Naive B cell (primary cell): ENCODE data around the gene WDR46. TPM values are rescaled to one million over a fixed set of nuclear protein-coding genes. Genes with fewer than 3 reads are reported as not detected.
A peak's percentile ranks its signal among the peaks of the same experiment; 100 is the strongest.

ENCODE experiments used
- ATAC-seq, 2 donors: fragments of 150-1000 bp; cut with Tn5 transposase; 2 replicates each; pipeline ENCODE4 v1.10.0; 2021; ENCODE audit warnings: low read depth in 2 of 2, mild to moderate bottlenecking in 2 of 2, moderate library complexity in 2 of 2
- DNase-seq: peaks from one replicate; pipeline ENCODE4 v3.0.0; 2022
- H3K27ac Mint-ChIP-seq, 6 donors: one replicate each; pipeline ENCODE4 v1.8.0; 2020 to 2022; ENCODE audit warnings: mild to moderate bottlenecking in 6 of 6, mixed read lengths in 6 of 6, moderate library complexity in 5 of 6, inconsistent platforms in 2 of 6
- H3K27me3 Mint-ChIP-seq, 3 donors: one replicate each; pipeline ENCODE4 v1.8.0; 2021 to 2022; ENCODE audit warnings: mixed read lengths in 3 of 3, mild to moderate bottlenecking in 1 of 3
- H3K36me3 Mint-ChIP-seq, 2 donors: one replicate each; pipeline ENCODE4 v1.8.0; 2020 to 2022; ENCODE audit warnings: mixed read lengths in 2 of 2, inconsistent platforms in 1 of 2, mild to moderate bottlenecking in 1 of 2
- H3K4me1 Mint-ChIP-seq, 3 donors: one replicate each; pipeline ENCODE4 v1.8.0; 2020 to 2022; ENCODE audit warnings: mixed read lengths in 3 of 3, inconsistent platforms in 1 of 3, mild to moderate bottlenecking in 1 of 3, moderate library complexity in 1 of 3
- H3K4me3 Mint-ChIP-seq, 8 donors: one replicate each; pipeline ENCODE4 v1.8.0; 2020 to 2022; ENCODE audit warnings: mild to moderate bottlenecking in 8 of 8, mixed read lengths in 8 of 8, moderate library complexity in 8 of 8, inconsistent platforms in 2 of 8
- H3K9me3 Mint-ChIP-seq, 7 donors: one replicate each; pipeline ENCODE4 v1.8.0; 2020 to 2022; ENCODE audit warnings: mixed read lengths in 7 of 7, mild to moderate bottlenecking in 5 of 7, inconsistent platforms in 2 of 7, moderate library complexity in 1 of 7
- polyA plus RNA-seq, 6 donors: library from polyadenylated mRNA; unstranded; fragments of 300-500 nt; fragmentation: Illumina TruSeq; gene quantifications; one replicate each; pipeline ENCODE4 v1.2.3, GENCODE V29; 2021; ENCODE audit warnings: low read depth in 6 of 6

Gene WDR46
- polyA plus RNA-seq, 6 donors from 2014 or later: 50.5 to 78.0 (median 59.3) TPM

DNA sequence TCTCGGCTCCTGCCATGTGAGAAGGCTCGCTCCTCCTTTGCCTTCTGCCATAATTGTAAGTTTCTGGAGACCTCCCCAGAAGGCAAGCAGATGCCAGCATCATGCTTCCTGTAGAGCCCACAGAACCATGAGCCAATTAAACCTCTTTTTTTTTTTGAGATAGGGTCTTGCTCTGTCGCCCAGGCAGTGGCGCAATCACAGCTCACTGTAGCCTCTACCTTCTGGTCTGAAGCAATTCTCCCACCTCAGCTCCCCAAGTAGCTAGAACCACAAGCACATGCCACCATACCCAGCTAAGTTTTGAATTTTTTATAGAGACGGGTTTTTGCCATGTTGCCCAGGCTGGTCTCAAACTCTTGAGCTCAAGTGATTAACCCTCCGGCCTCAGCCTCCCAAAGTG is 52.2 kb downstream of the WDR46 start:
- peaks cover 37 to 65% (median 48%) of the 10 kb centered on the region in 3 donors for H3K27me3 Mint-ChIP-seq
- peak overlapping the region in 1 of 8 donors; percentile 15 for H3K4me3 Mint-ChIP-seq
- peaks cover 0 to 4% (median 0%) of the 10 kb centered on the region in 3 donors for H3K4me1 Mint-ChIP-seq
- H3K36me3 Mint-ChIP-seq: no peaks in the 10 kb centered on the region
- no peaks in the 10 kb centered on the region for H3K9me3 Mint-ChIP-seq
- ATAC-seq: no peak
- no peak overlapping the region for H3K27ac Mint-ChIP-seq
- no peak for DNase-seq

DNA sequence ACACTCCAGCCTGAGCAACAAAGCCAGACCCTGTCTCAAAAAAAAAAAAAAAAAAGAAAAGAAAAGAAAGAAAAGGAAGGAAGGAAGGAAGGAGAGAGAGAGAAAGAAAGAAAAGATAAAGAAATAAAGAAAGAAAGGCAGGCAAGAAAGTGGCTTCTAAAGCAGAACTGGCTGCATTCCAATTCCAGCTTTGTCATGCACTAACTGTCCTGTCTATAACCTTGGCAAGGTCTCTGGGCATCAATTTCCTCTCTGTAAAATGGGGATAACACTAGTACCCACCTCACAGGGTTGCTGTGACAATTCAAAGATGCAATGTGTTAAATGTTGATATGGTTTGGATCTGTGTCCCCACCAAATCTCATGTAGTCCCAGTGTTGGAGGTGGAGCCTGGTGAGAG is 52.7 kb downstream of the WDR46 start:
- Mint-ChIP-seq H3K36me3 (no peaks in the 10 kb centered on the region), H3K9me3 (no peaks in the 10 kb centered on the region), H3K27ac (peak overlapping the region in 1 of 6 donors; percentile 57), H3K4me1 (peaks cover 0 to 4% (median 0%) of the 10 kb centered on the region in 3 donors), H3K4me3 (no peak overlapping the region), H3K27me3 (peaks cover 34 to 66% (median 53%) of the 10 kb centered on the region in 3 donors)
- no peak for ATAC-seq
- DNase-seq: no peak

DNA sequence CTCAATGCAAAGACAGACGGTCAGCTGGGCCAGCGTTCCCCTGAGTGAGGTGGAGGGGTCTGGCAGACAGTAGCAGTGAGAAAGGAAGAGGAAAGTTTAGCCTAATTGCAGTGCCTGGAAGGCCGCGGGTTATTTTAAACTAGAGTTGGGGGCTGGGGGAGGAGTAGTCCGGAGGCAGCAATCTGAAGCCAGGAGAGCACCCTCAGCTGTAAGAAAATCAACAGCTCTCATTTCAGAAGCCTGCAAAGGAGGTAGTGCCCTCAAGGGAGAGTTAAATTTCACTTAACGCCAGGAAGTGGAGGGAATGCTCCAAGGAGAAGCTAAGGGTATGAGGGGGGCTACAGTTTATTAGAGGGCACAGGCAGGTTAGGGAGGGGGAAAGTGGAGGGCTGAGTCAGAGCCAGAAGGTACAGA is 53.8 kb downstream of the WDR46 start:
- H3K27me3 Mint-ChIP-seq: peaks cover 31 to 68% (median 50%) of the 10 kb centered on the region in 3 donors
- no peaks in the 10 kb centered on the region for H3K36me3 Mint-ChIP-seq
- DNase-seq: no peak
- H3K9me3 Mint-ChIP-seq: no peaks in the 10 kb centered on the region
- no peak overlapping the region for H3K27ac Mint-ChIP-seq
- no peaks in the 10 kb centered on the region for H3K4me1 Mint-ChIP-seq
- H3K4me3 Mint-ChIP-seq: no peak overlapping the region
- no peak for ATAC-seq

Other genes with a start within 250 kb of the WDR46 start
- 1,000 to 10,000 TPM; 2,534 to 3,526 (median 2,823) TPM for gene HLA-DPA1, start 215.6 kb downstream of the WDR46 start, polyA plus RNA-seq
- gene HLA-DPB1, start 213.2 kb downstream of the WDR46 start, polyA plus RNA-seq: 1,000 to 10,000 TPM; 1,951 to 3,267 (median 2,600) TPM
- under 1 TPM in 2 of 6 donors, not detected in 4; 0.09 to 0.30 TPM for gene COL11A2, start 96.8 kb downstream of the WDR46 start, polyA plus RNA-seq
- 10 to 100 TPM in 1 of 6 donors, 1 to 10 TPM in 5; 2.2 to 10.8 (median 7.4) TPM for gene RXRB, start 88.6 kb downstream of the WDR46 start, polyA plus RNA-seq
- gene SLC39A7, start 88.4 kb downstream of the WDR46 start, polyA plus RNA-seq: 10 to 100 TPM; 15.6 to 26.0 (median 17.6) TPM
- 10 to 100 TPM; 13.8 to 24.1 (median 21.6) TPM for gene HSD17B8, start 84.6 kb downstream of the WDR46 start, polyA plus RNA-seq
- gene RING1, start 80.7 kb downstream of the WDR46 start, polyA plus RNA-seq: 10 to 100 TPM in 1 of 6 donors, 1 to 10 TPM in 5; 2.8 to 12.1 (median 7.4) TPM
- gene VPS52, start 17.4 kb downstream of the WDR46 start, polyA plus RNA-seq: 10 to 100 TPM in 5 of 6 donors, 1 to 10 TPM in 1; 5.3 to 18.9 (median 14.4) TPM
- gene RPS18, start 17.2 kb downstream of the WDR46 start, polyA plus RNA-seq: over 10,000 TPM in 1 of 6 donors, 1,000 to 10,000 TPM in 5; 6,561 to 10,092 (median 8,290) TPM
- 10 to 100 TPM; 18.3 to 31.6 (median 22.2) TPM for gene B3GALT4, start 12.1 kb downstream of the WDR46 start, polyA plus RNA-seq
- 10 to 100 TPM; 29.4 to 47.8 (median 41.3) TPM for gene PFDN6, start 362 bp upstream of the WDR46 start, polyA plus RNA-seq
- gene RGL2, start 9.7 kb upstream of the WDR46 start, polyA plus RNA-seq: 10 to 100 TPM; 15.5 to 39.0 (median 17.2) TPM
- 100 to 1,000 TPM; 450 to 564 (median 508) TPM for gene TAPBP, start 24.8 kb upstream of the WDR46 start, polyA plus RNA-seq
- 10 to 100 TPM; 19.2 to 29.9 (median 23.8) TPM for gene ZBTB22, start 28.5 kb upstream of the WDR46 start, polyA plus RNA-seq
- gene DAXX, start 33.7 kb upstream of the WDR46 start, polyA plus RNA-seq: 100 to 1,000 TPM in 3 of 6 donors, 10 to 100 TPM in 3; 61.4 to 140 (median 102) TPM
- gene KIFC1, start 102.6 kb upstream of the WDR46 start, polyA plus RNA-seq: under 1 TPM in 3 of 6 donors, not detected in 3; 0.36 to 0.45 (median 0.36) TPM
- 10 to 100 TPM; 48.9 to 82.3 (median 55.5) TPM for gene PHF1, start 121.8 kb upstream of the WDR46 start, polyA plus RNA-seq
- gene CUTA, start 128.9 kb upstream of the WDR46 start, polyA plus RNA-seq: 100 to 1,000 TPM; 237 to 281 (median 263) TPM
- gene SYNGAP1, start 130.8 kb upstream of the WDR46 start, polyA plus RNA-seq: 1 to 10 TPM in 1 of 6 donors, under 1 TPM in 4, not detected in 1; 0.25 to 1.9 (median 0.48) TPM
- gene ZBTB9, start 165.3 kb upstream of the WDR46 start, polyA plus RNA-seq: 1 to 10 TPM; 4.8 to 9.7 (median 7.0) TPM